GM18511 (cell line): ENCODE measurements around the gene SLC5A3.

Experiments
- ATAC-seq: cut with Tn5 transposase; IDR thresholded peaks from one replicate; pipeline ENCODE4 v1.9.1; 2021; ENCODE audit warnings: mild to moderate bottlenecking, moderate library complexity; ENCODE audit not compliant: unreplicated experiment

Gene SLC5A3

GRCh38 chr21:34094949-34095348, 21.6 kb downstream of the SLC5A3 start:
- no peak for ATAC-seq

- no peak for ATAC-seq
Observed at GRCh38 chr21:34097442-34097841, 24.1 kb downstream of the SLC5A3 start.

- ATAC-seq: no peak
Observed at GRCh38 chr21:34100337-34100736, 27.0 kb downstream of the SLC5A3 start.

GRCh38 chr21:34100790-34101189, 27.4 kb downstream of the SLC5A3 start:
- ATAC-seq: no peak

DNA sequence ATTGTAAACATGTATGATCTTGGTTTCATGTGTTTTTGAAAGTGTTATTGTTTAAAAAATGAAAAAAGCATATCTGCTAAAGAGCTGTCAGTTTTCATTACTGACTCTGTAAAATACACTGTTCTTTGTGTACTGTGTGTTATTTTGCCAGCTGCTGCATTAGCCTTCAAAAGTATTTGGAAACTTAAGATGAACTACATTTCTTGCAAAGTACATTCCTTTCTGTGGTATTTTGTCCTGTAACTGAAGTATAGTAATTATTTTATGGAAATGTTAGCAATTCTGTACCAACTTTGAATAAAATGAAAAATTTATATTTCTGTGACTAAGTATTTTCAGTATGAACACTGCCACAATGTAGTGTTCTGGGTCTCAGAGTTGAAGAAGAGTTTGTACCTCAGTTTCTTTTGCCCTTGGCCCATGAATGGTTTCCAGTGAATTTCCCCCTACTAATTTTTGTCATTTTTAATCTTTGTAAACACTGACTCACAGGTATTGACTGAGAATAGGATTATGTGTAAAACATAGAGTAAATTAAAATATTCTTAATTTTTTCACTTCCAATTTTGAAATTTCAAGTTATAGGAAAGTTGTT, 32.7 kb downstream of the SLC5A3 start:
- no peak for ATAC-seq

DNA sequence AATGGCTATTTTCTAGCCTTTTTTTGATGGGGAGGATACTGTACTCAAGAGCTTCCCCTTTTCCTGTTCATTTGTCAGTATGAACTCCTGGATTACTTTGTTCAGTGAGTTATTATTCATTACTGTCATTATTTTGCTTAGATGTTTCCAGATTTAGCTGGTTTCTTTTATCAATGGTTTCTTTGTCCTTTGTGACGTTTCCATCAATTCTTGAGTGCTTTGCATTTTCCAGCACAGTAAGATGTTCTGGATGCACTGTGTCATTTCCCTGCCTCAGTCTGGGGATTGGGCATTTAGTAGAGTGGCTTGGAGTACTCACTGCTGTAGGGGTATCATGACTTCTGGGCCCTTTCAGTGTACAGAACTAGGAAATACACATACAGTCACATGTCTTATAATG, 34.2 kb downstream of the SLC5A3 start:
- no peak for ATAC-seq

- ATAC-seq: no peak
Observed at GRCh38 chr21:34109075-34109474, 35.7 kb downstream of the SLC5A3 start.

DNA sequence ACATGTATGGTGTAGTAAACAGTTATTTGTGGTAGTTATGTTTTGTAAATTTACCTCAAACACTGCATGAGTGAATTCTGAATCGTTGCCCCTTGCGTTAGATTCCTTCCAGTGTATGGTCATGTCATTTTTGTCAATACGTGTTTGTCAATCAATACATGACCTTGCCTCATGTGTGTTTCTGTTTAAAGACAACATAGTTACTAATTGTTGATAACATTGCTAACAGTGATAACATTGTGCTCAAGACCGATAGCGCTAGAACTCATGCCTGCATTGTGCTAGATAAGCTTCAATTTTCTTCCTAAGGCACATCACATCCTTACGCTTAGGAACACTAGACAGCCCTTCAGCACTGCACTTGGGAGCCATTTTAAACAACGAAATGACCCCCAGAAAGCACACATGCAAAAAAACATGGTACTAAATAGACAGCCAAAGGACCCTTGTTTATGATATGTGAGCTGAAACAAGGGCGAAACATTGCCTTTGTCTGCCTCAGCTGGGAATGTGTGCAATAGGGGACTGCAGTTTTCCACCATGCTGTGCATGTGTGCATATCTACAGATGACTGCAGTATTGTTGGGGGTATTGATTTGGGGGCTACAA, 37.3 kb downstream of the SLC5A3 start:
- no peak for ATAC-seq

- ATAC-seq: no peak
Observed at GRCh38 chr21:34112316-34113033, 39.1 kb downstream of the SLC5A3 start.

GRCh38 chr21:34113842-34114241, 40.5 kb downstream of the SLC5A3 start:
- ATAC-seq: no peak

DNA sequence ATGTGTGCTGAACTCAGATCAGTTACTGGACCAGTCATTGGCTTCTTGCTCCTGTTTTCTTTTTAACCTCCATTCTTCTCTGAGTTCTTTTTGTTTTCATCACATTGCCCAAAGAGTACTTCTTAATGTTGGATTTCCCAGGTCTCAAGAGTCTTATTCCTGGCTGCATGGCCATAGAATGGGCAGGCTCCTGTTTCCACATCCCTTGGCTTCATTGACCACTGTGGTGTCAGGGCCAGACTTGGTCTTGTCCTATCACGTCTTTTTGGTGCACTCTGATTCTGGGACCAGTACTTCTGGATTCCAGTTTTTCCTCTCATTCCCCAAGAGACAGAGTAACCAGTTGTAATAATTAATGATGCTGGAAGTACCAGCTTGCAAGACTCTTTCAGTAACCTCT, 41.8 kb downstream of the SLC5A3 start:
- ATAC-seq: no peak

DNA sequence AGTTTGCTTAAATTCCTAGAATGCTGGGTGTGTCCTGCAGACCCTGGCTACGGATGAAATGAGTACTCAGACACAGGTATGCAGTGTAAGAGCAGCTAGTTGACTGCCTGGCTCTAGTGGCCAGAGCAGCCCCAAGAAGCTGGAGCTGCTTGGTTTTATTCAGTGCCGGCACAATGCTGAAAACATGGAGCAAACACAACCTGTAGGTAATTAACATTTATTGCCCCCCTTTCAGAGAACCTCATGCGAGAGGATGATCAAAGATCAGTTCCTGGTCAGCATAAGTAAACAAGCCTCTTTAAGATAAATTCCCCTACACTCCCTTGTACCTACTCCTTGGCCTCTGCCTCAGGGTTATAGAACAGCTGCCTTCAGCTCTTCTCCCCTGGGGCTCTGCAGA, 43.2 kb downstream of the SLC5A3 start:
- no peak for ATAC-seq

- ATAC-seq: no peak
Observed at GRCh38 chr21:34120867-34121266, 47.5 kb downstream of the SLC5A3 start.

DNA sequence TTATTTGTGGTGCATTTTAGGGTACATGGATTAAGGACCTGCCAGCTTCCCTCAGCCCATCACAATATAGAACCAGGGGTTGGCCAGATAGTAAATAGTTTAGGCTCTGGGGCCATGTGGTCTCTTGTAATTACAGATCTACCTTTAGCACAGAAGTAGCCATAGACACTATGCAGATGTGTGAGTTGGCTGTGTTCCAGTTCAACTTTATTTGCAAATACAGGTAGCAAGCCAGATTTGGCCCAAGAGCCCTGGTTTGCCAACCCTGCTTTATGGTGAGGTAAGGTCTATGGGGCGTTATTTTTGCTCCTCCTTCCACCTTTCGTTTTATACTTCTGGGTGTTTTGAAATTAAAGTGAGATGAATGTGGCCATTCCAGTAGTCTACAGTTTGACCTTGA, 48.7 kb downstream of the SLC5A3 start:
- ATAC-seq: no peak
